Measurements from ENCODE around the gene GALNT18.
"Not testable (repeated sequence)": the region's sequence is repeated elsewhere in the genome, so short reads cannot be mapped to it uniquely, and the experiment has no call there.

- TF ChIP-seq CTCF, POLR2A, EP300 (IDR thresholded peaks at IDR 0.05): not testable (repeated sequence)
Observed at GRCh38 chr11:11351851-11352250, 270.0 kb downstream of the GALNT18 start.

Data from ovary (tissue), 3 donors.